IMR-90 (cell line): ENCODE measurements around the gene NRIP1. TPM values are rescaled to one million over a fixed set of nuclear protein-coding genes. Genes with fewer than 3 reads are reported as not detected.

Experiments
- CTCF ChIP-seq: conservative IDR thresholded peaks from 2 replicates; pipeline ENCODE4 v1.5.1; 2012; ENCODE audit warnings: mild to moderate bottlenecking, low read depth, low read length, improper control_type of control experiment
- MAFK ChIP-seq: IDR thresholded peaks from 2 replicates; pipeline ENCODE4 v1.6.1; 2012; ENCODE audit warnings: low read depth, low read length, improper control_type of control experiment
- RAD21 ChIP-seq: IDR thresholded peaks from 2 replicates; pipeline ENCODE4 v1.6.1; 2012; ENCODE audit warnings: low read length, improper control_type of control experiment
- USF2 ChIP-seq: fragments of 150-350 bp; IDR thresholded peaks from 2 replicates; pipeline ENCODE4 v1.6.1; 2017; ENCODE audit warnings: mild to moderate bottlenecking, antibody characterized with exemption, low read length, low read depth
- polyA plus RNA-seq, 3 experiments: library from polyadenylated mRNA; depleted of rRNA; stranded (reverse); fragments of >200 nt; gene quantifications; 2 replicates each; pipeline ENCODE4 v1.2.3, GENCODE V29; 2012; ENCODE audit warnings: low replicate concordance in 1 of 3
- total RNA-seq: library from RNA; depleted of rRNA; stranded (reverse); fragments of >200 nt; gene quantifications from 2 replicates; pipeline ENCODE4 v1.2.3, GENCODE V29; 2012

Gene NRIP1
- total and polyA plus RNA-seq, 2 of the 4 experiments (the other 2 are of a cell fraction), result 9.6 to 73.8 TPM

- TF ChIP-seq USF2 (no peak), MAFK (no peak), CTCF (no peak), RAD21 (no peak)
Observed at GRCh38 chr21:15061747-15062605, 2.8 kb downstream of the NRIP1 start (continued).
